NCI-H446 (cell line): ENCODE measurements around the gene TMTC2.

ENCODE experiments used
- DNase-seq, 2 experiments: peaks; one replicate each; lab custom pipeline; 2025; lab: John Stamatoyannopoulos, UW

TMTC2 gene

DNA sequence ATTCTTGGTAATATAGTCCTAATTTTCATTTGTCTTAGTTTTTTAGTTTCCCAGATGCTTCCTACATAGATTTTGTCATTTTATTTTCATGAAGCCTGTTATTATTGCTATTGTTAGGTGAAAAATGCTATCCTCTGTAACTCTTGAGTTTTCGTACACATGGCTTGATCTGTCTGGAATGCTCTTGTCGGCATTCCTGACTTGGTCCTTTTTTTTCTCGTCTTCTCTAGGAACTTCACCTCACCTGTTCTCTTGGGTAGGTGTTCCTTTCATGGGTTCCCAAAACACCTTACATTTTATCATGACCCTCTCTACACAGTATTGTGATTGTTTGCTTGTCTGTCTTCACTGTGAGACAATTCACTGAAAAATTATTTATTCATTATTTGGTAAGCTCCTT, 267.4 kb downstream of the TMTC2 start:
- no peak for DNase-seq

GRCh38 chr12:82954572-82954971, 267.9 kb downstream of the TMTC2 start:
- DNase-seq = no peak

DNA sequence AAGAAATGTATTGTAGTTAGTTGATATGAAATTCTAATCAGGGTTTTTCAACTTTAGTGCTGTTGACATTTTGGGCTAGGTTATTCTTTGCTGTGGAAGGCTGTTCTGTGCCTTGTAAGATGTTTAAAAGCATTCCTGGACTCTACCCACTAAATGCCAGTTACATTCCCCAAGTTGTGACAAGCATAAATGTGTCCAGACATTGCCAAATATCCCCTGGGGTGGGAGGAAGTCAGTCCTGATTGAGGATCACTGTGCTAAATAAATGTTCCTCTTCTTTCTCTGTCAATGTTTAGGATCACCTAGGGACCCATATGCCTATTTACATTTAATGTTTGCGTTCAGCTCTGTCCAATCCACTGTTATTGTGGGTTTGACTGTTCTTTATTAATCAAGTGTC, 268.3 kb downstream of the TMTC2 start:
- DNase-seq = no peak

DNA sequence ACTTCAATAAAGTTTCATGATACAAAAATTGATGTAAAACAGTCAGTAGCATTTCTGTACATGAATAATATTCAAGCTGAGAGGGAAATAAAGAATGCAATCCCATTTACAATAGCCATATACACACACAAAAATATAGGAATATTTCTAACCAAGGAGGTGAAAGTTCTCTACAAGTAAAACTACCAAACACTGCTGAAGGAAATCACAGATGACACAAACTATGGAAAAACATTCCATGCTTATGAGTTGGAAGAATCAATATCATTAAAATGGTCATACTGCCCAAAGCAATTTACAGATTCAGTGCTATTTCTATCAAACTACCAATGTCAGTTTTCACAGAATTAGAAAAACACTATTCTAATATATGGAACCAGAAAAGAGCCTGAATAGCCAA, 272.3 kb downstream of the TMTC2 start:
- no peak for DNase-seq

DNA sequence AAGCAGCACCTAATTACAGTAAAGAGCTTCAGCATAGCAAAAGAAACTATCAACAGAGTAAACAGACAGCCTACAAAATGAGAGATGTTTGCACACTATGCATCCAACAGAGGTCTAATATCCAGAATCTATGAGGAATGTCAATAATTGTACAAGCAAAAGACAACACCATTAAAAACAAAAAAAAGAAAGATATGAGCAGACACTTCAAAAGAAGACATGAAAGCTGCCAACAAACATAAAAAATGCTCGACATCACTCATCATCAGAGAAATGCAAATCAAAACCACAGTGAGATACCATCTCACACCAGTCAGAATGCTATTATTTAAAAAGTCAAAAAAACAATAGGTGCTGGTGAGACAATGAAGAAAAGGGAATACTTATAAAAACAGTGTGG, 273.1 kb downstream of the TMTC2 start:
- no peak for DNase-seq

DNA sequence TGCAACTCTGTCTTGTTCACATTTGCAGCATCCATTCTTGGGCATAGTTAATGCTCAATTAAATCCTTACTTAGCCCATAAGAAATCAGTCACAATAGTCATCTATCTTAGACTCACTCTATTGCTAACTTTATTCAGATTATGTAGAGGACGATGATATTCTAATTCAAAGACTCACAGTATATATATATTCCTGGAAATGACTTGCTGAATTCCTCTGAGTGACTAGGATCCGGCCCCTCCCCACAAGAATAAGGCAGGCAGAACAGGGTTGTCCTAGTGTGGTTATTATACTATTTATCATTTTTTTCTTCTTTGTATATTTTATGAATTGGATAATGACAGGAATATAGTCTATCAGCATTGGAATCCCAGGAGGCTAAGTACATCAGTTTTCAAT, 275.1 kb downstream of the TMTC2 start:
- DNase-seq = no peak

GRCh38 chr12:82963956-82964355, 277.2 kb downstream of the TMTC2 start:
- peak in 1 of 2 experiments; percentile 17 for DNase-seq

- no peak for DNase-seq
These were observed 277.7 kb downstream of the TMTC2 start for GRCh38 chr12:82964446-82964845.

DNA sequence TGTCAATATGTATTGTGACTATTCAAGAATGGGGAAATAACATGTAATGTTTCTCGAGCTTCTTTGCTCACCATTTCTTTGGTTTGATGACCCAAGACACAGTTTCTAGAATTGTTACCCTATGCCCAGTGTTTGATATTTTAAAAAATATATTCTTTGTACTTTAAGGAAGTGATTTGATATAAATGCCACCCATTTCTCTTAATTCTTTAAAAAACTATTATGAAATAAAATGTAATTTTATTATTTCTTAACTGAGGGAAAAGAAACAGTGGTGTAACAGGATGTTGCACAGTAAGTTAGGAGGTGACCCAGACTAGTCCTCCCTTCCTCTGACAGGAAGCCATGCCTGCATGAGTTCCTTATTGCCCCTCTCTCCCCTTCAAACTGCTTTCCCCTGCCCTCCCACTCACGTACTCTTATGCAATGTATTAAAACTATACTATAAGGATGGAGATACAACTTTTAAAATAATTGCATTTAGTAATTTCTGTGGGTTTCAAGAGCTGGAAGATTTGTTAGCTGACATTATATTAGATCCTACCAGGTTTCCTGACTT, 279.4 kb downstream of the TMTC2 start:
- DNase-seq = no peak

- no peak for DNase-seq
These were observed 282.1 kb downstream of the TMTC2 start for GRCh38 chr12:82968631-82969367.

DNA sequence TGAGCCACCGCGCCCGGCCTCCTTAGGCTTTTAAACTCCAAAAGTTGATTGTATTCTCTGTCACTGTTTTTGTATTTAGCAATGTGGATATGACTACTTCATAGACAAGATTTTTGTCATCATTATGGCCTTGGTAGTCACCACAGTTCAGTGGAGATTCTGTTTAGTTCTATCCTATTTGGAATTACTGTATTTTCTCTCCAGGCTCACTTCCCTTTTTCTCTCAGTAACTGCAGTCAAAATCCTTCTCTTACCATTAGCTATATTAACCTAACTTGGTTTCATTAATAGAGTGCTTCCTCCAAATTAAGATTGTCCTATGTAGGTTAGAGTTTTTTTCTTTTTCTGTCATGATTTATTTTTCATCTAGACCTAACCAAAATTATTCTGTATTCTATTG, 283.9 kb downstream of the TMTC2 start:
- no peak for DNase-seq

DNA sequence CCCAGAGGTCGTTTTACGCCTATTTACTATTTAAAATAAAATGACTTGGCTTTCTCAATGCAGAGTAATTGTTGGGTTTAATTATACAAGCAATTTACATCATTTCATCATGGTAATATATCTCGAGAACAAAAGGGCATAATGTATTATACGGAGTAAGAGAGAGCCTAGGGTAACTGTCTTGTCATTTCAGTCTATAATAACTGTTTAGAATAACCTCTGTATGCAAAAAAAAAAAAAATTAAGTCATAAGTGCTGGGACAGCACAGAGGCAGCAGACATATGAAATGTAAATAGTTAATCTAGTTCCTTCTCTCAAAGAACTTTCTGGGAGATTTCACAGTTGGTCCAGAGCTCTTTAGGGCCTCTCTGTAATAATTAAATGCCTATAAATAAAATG, 284.9 kb downstream of the TMTC2 start:
- DNase-seq = no peak

GRCh38 chr12:82972624-82973023, 285.9 kb downstream of the TMTC2 start:
- no peak for DNase-seq

- DNase-seq = no peak
These were observed 286.9 kb downstream of the TMTC2 start for GRCh38 chr12:82973592-82973991.

DNA sequence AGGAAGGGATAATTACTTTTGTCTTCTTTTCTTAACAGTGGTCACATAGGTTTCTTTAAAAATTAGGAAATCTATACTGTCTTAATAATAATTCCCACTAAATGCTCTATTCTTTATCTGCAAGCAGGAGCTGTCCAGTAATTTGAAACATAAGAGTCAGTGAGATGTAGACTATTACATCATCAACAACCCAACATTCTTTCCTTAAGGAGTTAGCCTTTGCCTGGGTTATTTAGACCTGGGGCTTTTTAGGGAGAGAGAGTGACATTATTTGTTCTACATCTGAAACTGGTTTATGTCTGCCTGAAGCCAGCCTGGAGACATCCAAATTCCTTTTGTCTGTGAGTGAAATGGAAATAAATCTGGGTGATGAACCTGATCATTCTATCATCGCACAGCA, 294.4 kb downstream of the TMTC2 start:
- DNase-seq = no peak

- no peak for DNase-seq
These were observed 307.4 kb downstream of the TMTC2 start for GRCh38 chr12:82994117-82994516.

- DNase-seq = no peak
These were observed 309.6 kb downstream of the TMTC2 start for GRCh38 chr12:82996168-82996812.

- DNase-seq = no peak
These were observed 311.8 kb downstream of the TMTC2 start for GRCh38 chr12:82998509-82998908.

- DNase-seq = no peak
These were observed 316.3 kb downstream of the TMTC2 start for GRCh38 chr12:83003026-83003425.

GRCh38 chr12:83005534-83006197, 319.0 kb downstream of the TMTC2 start:
- no peak for DNase-seq

- no peak for DNase-seq
These were observed 322.0 kb downstream of the TMTC2 start for GRCh38 chr12:83008703-83009102.

DNA sequence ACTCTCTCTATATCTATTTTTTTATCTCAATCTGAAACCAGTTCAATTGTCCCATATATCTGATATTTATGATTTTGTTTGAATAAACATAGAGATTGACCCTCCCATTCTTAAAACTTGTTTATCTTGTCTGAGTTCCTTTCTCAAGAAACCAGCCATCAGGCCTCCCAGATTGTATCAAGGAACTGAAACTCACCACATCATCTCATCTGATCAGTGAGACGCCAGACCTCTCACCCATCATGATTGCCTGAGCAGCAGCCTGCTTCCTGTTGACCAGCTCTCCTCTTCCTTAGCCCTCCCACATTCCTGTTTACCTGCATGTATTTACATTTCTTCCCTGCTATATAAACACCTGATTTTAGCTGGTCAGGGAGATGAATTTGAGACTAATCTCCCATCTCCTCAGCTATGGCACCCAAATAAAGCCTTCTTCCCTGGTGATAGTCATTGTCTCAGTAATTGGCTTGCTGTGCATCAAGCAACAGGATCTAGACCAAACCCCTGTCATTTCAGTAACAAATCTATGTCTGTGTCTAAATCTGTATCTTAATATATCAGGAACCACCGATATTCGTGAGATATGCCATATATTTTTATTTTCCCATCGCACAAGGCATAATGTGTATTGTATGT, 323.6 kb downstream of the TMTC2 start:
- no peak for DNase-seq
